CD4-positive, alpha-beta T cell treated with Interleukin-15 for 4 hours (primary cell): ENCODE data around the gene SYNJ2BP.

ENCODE experiments used
- DNase-seq: peaks from one replicate; pipeline ENCODE4 v3.0.0-alpha.2; 2020; ENCODE audit warnings: low spot score

Gene SYNJ2BP

DNA sequence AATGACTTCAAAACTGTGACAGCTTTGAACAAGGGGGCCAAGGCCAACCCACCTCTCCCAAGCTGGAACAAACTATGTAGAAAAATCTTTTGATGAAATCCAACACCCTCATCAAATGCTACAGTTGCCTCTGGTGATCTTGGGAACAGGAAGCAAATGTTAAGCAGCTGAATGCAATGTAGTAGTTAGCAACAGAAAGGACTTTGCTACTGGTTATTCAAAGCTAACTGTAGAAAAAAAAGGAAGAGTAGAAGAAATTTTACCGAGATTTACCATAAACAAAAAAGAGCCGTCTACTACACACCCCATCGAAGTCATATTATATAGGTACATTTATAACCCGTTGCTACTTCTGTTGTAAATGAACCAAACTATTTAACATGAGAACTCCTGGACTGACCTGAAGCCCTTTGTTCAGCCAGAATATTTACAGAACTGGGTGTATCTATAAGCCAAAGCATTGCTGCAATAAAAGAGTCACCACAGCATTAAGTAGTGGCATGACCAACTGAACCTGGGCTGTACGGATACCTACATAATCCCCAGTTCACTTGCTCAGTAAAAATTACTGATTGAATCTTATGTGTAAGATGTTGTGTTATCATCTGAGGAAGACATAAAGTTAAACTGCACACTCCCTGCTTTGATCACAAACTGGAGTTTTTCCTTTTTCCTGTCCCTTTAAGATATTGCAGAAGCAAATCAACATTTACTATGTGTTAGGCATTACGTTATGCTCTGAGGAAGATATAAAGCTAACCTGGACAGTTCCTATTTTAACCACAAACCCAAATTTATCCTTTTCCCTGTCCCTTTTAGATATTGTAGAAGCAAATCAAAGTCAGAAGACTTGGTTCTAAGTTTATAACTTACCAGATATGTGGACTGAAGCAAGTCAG, 25.1 kb downstream of the SYNJ2BP start:
- DNase-seq = no peak

DNA sequence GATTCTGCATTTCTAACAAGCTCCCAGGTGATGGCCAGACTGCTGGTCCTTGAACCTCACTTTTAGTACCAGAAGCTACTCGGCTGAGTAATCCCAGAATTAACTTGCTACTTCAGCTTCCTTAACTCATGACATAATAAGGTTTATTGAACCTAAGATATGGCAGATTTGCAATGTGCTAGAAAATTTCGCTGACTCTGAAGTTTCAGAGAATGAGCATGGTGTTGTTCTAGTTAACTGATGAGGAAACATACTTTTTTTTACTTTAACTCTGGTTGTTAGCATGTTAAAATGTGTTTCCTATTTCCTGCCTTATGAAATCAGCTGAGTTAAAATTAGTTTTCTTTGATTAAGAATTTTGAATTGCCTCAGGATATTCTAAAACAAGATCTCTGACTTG, 34.4 kb downstream of the SYNJ2BP start:
- no peak for DNase-seq

DNA sequence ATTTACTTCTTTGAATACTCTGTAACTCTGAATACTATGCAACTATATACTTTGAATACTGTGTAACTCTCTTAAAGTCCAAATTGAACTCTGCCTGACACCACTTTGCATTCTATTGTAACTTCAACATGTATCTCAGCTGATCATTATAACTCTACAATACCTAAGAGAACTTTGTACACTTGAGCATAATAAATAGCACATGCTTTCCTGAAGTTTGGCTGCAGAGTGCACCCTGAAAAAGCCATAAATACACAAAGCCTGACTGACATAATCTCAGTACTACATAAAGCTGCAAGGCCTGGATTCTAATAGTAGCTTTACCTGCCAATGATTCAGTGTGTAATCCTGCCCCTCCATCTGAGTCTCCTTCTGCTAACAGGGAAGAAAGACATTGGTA, 36.1 kb downstream of the SYNJ2BP start:
- DNase-seq = no peak

DNA sequence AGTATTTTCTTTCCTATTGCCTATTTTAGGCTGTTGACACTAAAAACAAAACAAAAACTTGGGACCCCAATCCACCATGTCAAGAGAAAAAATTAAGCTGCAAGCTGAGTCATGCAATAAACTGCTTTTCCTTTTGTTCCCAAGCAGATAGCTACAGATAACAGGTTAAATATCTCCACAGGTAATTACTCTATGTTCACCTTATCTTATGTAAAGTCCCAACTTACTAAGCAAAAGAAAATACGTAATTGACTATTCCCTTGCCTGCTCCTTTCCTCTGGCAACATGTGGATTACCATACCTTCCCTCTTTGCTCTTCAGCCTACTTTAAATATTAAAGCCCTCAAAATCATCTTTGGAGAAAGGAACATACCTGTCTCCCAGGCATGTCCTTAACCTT, 38.2 kb downstream of the SYNJ2BP start:
- no peak for DNase-seq
